Left ventricle myocardium superior (tissue), 1 donor: ENCODE results near the gene VLDLR. TPM values are rescaled to one million over a fixed set of nuclear protein-coding genes. Genes with fewer than 3 reads are reported as not detected.
A peak's percentile ranks its signal among the peaks of the same experiment; 100 is the strongest.

Experiments
- ATAC-seq: fragments of 200-7000 bp; cut with Tn5 transposase; one replicate; pipeline ENCODE4 v1.9.1; 2020; ENCODE audit warnings: mild to moderate bottlenecking, moderate library complexity
- DNase-seq: peaks from one replicate; pipeline ENCODE4 v3.0.0-alpha.2; 2020
- intact Hi-C: fragments of 100-400 bp; cut with micrococcal nuclease; formaldehyde crosslinking; loops from one replicate; pipeline ENCODE4 v1.11.0; 2022
- total RNA-seq: library from RNA; stranded (reverse); fragmentation: NEBNext Ultra II Directional; extraction: Animal tissue kit (Norgen Biotek cat#: 25700); gene quantifications from one replicate; pipeline ENCODE4 v1.2.1, GENCODE V29; 2021
- donor health status: DM: no; HTN: yes; CAD: no; lungs with severe emphysema.

The VLDLR gene
- total RNA-seq, 1 donor from 2014 or later, result 132 TPM

GRCh38 chr9:2616692-2617377 lies 4.8 kb upstream of the VLDLR start:
- DNase-seq, result no peak
- intact Hi-C loops, result no loop called here
- ATAC-seq, result no peak

- intact Hi-C loops, result no loop called here
- DNase-seq, result no peak
- ATAC-seq, result no peak
Observed at GRCh38 chr9:2618289-2618688, 3.3 kb upstream of the VLDLR start.

DNA sequence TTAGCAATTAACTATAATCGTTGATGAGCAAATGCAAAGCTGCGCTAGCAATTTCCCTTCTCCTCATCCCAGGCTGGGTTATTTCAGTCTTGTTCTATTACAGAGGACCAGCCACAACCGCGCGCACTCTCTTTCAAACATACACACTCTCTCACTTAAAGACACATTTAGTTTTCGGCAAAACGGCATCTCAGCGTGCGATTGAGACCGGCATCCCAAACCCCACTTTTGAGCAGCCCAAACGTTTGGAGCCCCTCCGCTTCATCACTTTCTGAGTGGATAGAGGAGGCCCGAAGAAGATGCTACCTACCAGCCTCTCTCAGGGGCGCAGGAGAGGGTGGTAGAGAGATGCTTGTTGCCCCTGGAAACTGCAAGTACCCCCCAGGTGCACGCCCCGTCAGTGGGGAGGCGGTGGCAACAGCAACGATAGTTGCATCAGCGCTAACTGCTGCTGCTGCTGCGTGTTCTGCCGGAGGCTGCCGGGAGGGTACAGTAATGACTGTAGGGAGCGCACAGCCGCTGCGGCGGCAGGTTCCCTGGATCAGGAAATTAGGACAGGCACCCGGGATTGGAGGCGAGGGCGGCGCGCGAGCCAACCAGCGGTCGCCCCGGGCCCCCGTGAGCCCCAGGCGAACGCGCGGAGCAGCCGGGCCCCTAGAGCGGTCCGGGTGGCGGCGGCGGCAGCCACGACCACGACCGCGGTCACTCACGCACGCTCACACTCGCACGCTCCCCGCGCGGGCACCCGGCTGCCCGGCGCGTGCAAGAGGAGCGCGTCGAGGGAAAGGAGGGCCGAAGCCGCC lies 467 bp upstream of the VLDLR start:
- ATAC-seq (peak; percentile 80), DNase-seq (peak; percentile 92)
- intact Hi-C loops, result no loop called here

- ATAC-seq (peak; percentile 28), DNase-seq (peak; percentile 62)
- intact Hi-C loops, result no loop called here
Observed at GRCh38 chr9:2622461-2623287, 1.1 kb downstream of the VLDLR start.

GRCh38 chr9:2623288-2624050 lies 1.9 kb downstream of the VLDLR start:
- DNase-seq (peak; percentile 76), ATAC-seq (peak; percentile 66)
- intact Hi-C loops, result no loop called here

DNA sequence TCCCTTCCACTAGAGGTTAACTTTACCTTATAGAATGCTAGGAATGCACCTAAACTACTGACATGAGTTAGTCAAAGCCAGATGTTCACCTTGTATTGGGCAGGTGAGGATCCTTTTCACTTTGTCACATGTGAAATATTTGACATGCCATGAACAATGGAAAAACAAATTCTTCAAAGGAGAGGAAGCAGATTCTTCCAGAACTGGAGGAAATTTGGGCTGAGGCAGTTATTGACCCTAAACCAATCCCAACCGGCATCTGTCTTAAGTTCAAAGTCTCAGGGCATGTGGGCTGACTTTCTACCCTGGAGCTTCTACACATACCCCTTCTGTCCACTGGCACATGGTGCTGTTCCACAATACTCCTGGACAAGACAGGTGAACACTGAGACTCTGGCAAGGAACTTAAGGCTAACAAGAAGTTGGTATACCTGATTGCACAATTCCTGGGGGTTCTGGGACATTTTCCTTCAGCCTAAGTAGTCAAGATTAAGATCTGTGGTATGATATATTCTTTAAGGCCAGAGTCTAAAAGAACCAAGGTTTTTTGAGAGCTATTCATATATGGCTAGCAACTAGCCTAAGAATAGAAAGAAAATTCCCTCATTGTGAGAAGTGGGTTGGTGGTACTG lies 2.6 kb downstream of the VLDLR start:
- intact Hi-C loops, result no loop called here

GRCh38 chr9:2625427-2625826 lies 3.8 kb downstream of the VLDLR start:
- intact Hi-C loops, result no loop called here
- DNase-seq, result no peak
- no peak for ATAC-seq

More for the DNA sequence above, 2.6 kb downstream of the VLDLR start:
- ATAC-seq, result no peak
- no peak for DNase-seq

GRCh38 chr9:2628919-2629318 lies 7.3 kb downstream of the VLDLR start:
- ATAC-seq (no peak), DNase-seq (no peak)
- intact Hi-C loops, result no loop called here

DNA sequence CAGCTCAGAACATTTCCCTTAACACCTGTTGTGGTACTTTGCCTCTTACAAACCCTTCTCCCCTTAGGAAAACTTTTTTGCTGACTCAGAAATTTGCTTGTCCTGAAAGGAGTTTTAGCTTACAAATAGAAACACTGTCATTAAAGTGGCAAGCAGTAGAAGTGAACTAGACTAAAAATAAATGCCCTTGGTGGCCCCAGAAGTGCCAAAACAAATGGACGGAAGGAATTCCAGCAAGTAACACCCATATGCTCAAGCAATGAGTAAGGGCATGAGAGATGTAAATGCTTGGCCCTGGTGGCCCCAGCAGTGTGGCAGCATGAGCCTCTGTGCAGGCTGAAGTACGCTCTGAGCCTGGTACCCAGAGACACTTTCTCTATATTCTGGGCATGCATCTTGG lies 8.6 kb downstream of the VLDLR start:
- peak; percentile 65 for ATAC-seq
- intact Hi-C loops, result no loop called here
- no peak for DNase-seq

- intact Hi-C loops, result no loop called here
- ATAC-seq, result no peak
- no peak for DNase-seq
Observed at GRCh38 chr9:2631263-2631662, 9.7 kb downstream of the VLDLR start.

DNA sequence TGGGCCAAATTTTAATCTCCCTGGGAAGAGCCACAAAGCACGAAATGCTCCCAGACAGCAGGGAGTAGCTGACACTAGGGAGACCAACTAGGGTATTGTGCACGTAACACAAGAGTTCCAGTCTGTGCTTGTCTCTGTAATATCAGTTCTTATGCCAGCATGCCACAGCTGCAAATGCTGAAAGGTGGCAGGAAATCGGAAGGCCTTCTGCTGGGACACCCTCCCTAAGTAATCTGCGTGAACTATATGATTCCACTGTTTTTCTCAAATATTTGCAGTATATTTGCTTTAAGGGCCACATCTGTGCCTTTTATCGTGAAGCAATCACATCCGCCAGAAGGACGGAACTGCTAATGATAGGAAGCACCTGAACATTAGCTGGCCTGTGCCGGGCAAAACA lies 12.6 kb downstream of the VLDLR start:
- DNase-seq, result no peak
- intact Hi-C loops, result no loop called here
- peak; percentile 67 for ATAC-seq

- intact Hi-C loops, result no loop called here
- no peak for ATAC-seq
- no peak for DNase-seq
Observed at GRCh38 chr9:2634818-2635217, 13.2 kb downstream of the VLDLR start.

DNA sequence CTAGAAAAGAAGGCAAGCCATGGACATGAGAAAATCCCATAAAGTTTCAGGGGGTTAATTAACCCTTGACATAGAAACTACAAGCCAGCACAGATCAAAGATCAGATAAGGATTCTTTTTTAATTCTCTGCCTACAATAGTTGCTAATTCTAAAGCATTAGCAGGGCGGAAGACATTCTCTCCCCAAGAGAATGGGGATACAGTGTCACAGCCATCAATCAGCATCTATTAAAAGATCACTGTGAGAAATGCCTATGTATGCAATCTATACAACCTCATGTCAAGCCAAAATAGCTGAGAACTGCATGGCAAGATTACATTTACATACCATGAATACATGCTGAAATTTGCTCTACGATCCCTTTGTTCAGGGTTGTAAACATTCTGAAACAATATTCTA lies 14.3 kb downstream of the VLDLR start:
- intact Hi-C loops, result no loop called here
- DNase-seq (no peak), ATAC-seq (no peak)

- intact Hi-C loops, result no loop called here
- DNase-seq (no peak), ATAC-seq (no peak)
Observed at GRCh38 chr9:2637390-2637789, 15.8 kb downstream of the VLDLR start.

GRCh38 chr9:2638871-2639673 lies 17.5 kb downstream of the VLDLR start:
- intact Hi-C loops, result no loop called here
- DNase-seq (no peak), ATAC-seq (no peak)

DNA sequence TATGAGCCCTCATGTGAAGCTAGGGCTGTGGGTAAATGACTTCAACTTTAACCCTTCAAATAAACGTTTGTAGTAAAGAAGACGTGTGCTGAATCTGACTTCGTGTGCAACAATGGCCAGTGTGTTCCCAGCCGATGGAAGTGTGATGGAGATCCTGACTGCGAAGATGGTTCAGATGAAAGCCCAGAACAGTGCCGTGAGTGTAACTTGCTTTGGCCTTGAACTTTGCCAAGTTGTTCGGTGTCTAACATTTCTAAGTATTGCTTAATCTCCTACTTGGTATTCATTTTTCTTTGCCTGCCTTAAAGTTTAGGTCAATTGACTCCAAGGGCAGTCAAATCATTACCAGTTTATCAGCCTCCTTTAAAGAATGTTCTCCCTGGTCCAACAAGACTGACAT lies 18.2 kb downstream of the VLDLR start:
- intact Hi-C loops, result no loop called here
- DNase-seq, result no peak
- peak; percentile 28 for ATAC-seq

- ATAC-seq, result no peak
- intact Hi-C loops, result no loop called here
- DNase-seq, result no peak
Observed at GRCh38 chr9:2640570-2640969, 19.0 kb downstream of the VLDLR start.

- DNase-seq, result no peak
- intact Hi-C loops, result no loop called here
- peak; percentile 12 for ATAC-seq
Observed at GRCh38 chr9:2641033-2641432, 19.4 kb downstream of the VLDLR start.
